Femur (tissue), 1 donor: ENCODE data around the gene SHLD1.

Experiments
- DNase-seq: peaks from one replicate; pipeline ENCODE4 v3.0.0-alpha.2; 2017

The SHLD1 gene

GRCh38 chr20:5910186-5910585 is 160.0 kb downstream of the SHLD1 start:
- no peak for DNase-seq

- DNase-seq, result no peak
Observed at GRCh38 chr20:5913166-5913565, 163.0 kb downstream of the SHLD1 start.
